Ishikawa (cell line): ENCODE measurements around the gene ALDH6A1.

Experiments
- CREB1 ChIP-seq: IDR thresholded peaks from 2 replicates; pipeline ENCODE4 v1.6.1; 2012; ENCODE audit warnings: low read depth
- EGR1 ChIP-seq: IDR thresholded peaks from 2 replicates; pipeline ENCODE4 v1.6.1; 2012
- EP300 ChIP-seq: IDR thresholded peaks from 2 replicates; pipeline ENCODE4 v1.6.1; 2012; ENCODE audit warnings: borderline replicate concordance
- FOXM1 ChIP-seq: IDR thresholded peaks from 2 replicates; pipeline ENCODE4 v1.6.1; 2012; ENCODE audit warnings: low read depth, borderline replicate concordance
- NFIC ChIP-seq: IDR thresholded peaks from 2 replicates; pipeline ENCODE4 v1.6.1; 2012
- RAD21 ChIP-seq: IDR thresholded peaks from 2 replicates; pipeline ENCODE4 v1.6.1; 2012; ENCODE audit warnings: low read depth
- REST ChIP-seq: IDR thresholded peaks from 2 replicates; pipeline ENCODE4 v1.6.1; 2012; ENCODE audit warnings: low read depth, mild to moderate bottlenecking
- YY1 ChIP-seq: IDR thresholded peaks from 2 replicates; pipeline ENCODE4 v1.6.1; 2012; ENCODE audit warnings: low read depth
- TF ChIP-seq, protein P1 (sequence below): IDR thresholded peaks from 2 replicates; pipeline ENCODE4 v1.6.1; 2012

- TF ChIP-seq NFIC (no peak), EGR1 (no peak), RAD21 (no peak), YY1 (no peak), FOXM1 (no peak), EP300 (no peak), REST (no peak), CREB1 (no peak)
- TF ChIP-seq, protein P1, sequence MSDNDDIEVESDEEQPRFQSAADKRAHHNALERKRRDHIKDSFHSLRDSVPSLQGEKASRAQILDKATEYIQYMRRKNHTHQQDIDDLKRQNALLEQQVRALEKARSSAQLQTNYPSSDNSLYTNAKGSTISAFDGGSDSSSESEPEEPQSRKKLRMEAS: no peak
These were observed 49.7 kb downstream of the ALDH6A1 start for GRCh38 chr14:74034572-74034971.
